HCT116 (cell line): ENCODE results near the gene TMEM212. TPM values are rescaled to one million over a fixed set of nuclear protein-coding genes. Genes with fewer than 3 reads are reported as not detected.

Experiments
- ATAC-seq: fragments of 200-7000 bp; cut with Tn5 transposase; 2 replicates; pipeline ENCODE4 v1.9.1; 2020; ENCODE audit warnings: mild to moderate bottlenecking, moderate library complexity
- BruUV-seq: library from RNA; stranded (reverse); fragments of 400-500 nt; replicated peaks from 2 replicates; lab custom pipeline; 2021; lab: Mats Ljungman, UMichigan
- CTCF ChIA-PET: fragments of 300-600 bp; sonication (Branson Sonifier 250); formaldehyde crosslinking; loops from one replicate; lab custom pipeline; 2021; ENCODE audit warnings: antibody characterized with exemption; lab: Charles Lee
- POLR2A ChIA-PET: fragments of 300-600, 350-600 bp; sonication (Branson Sonifier 250); formaldehyde crosslinking; loops from one replicate; lab custom pipeline; 2021; ENCODE audit warnings: antibody characterized with exemption; lab: Charles Lee
- RAD21 ChIA-PET, 2 experiments: fragments of 300-600 bp; sonication (Branson Sonifier 250); formaldehyde crosslinking; loops; one replicate each; lab custom pipeline; 2023; ENCODE audit warnings: low total read pairs in 2 of 2; ENCODE audit not compliant: uncharacterized antibody in 2 of 2, unreplicated experiment in 2 of 2, low non-redundant PET in 1 of 2; lab: Charles Lee
- DNase-seq: peaks from one replicate; pipeline ENCODE4 v3.0.0-alpha.2; 2010; ENCODE audit warnings: low read depth, low spot score
- H2AFZ ChIP-seq: fragments of 200-600 bp; shearing (Covaris generic), sonication (generic); 2 replicates; pipeline ENCODE4 v1.6.1; 2017; ENCODE audit warnings: low read depth, mixed run types, mixed read lengths, antibody characterized with exemption, low read length; ENCODE audit not compliant: poor library complexity, severe bottlenecking
- H3K27ac ChIP-seq: 2 replicates; pipeline ENCODE4 v1.5.1; 2012; ENCODE audit warnings: low read depth, low read length
- H3K27me3 ChIP-seq: fragments of 200-600 bp; sonication (generic); 2 replicates; pipeline ENCODE4 v1.6.1; 2016; ENCODE audit warnings: mixed run types, low read length, mixed read lengths; ENCODE audit not compliant: insufficient read depth
- H3K36me3 ChIP-seq, 2 experiments: fragments of 200-500 bp in 1 of 2; fragments of 200-600 bp in 1 of 2; sonication (Bioruptor generic) in 1 of 2; sonication (generic) in 1 of 2; 2 replicates each; pipeline versions ENCODE4 v1.5.1 to v1.6.1; 2014 to 2016; ENCODE audit warnings: low read length in 2 of 2, inconsistent platforms in 1 of 2, mixed read lengths in 1 of 2, mixed run types in 1 of 2; ENCODE audit not compliant: insufficient read depth in 2 of 2, control insufficient read depth in 1 of 2
- H3K4me1 ChIP-seq, 2 experiments: fragments of 200-600 bp in 1 of 2; sonication (generic) in 1 of 2; 2 replicates each; pipeline versions ENCODE4 v1.5.1 to v1.6.1; 2012 to 2017; ENCODE audit warnings: low read length in 2 of 2, inconsistent platforms in 1 of 2, mild to moderate bottlenecking in 1 of 2, mixed read lengths in 1 of 2, mixed run types in 1 of 2, moderate library complexity in 1 of 2; ENCODE audit not compliant: insufficient read depth in 2 of 2, control insufficient read depth in 1 of 2
- H3K4me2 ChIP-seq: fragments of 200-600 bp; sonication (generic); 2 replicates; pipeline ENCODE4 v1.6.1; 2017; ENCODE audit warnings: mixed run types, low read length, mixed read lengths
- H3K4me3 ChIP-seq, 2 experiments: fragments of 200-600 bp in 1 of 2; sonication (generic) in 1 of 2; replicated peaks in 1 of 2; 2 replicates each; pipeline ENCODE4 v1.5.1; 2011 to 2016; ENCODE audit warnings: low read length in 2 of 2, control low read depth in 1 of 2, low read depth in 1 of 2, mild to moderate bottlenecking in 1 of 2, mixed read lengths in 1 of 2, mixed run types in 1 of 2
- H3K79me2 ChIP-seq: fragments of 200-600 bp; sonication (generic); 2 replicates; pipeline ENCODE4 v1.6.1; 2017; ENCODE audit warnings: mild to moderate bottlenecking, mixed run types, low read length, moderate library complexity, mixed read lengths; ENCODE audit not compliant: insufficient read depth
- H3K9ac ChIP-seq: fragments of 200-600 bp; sonication (generic); 2 replicates; pipeline ENCODE4 v1.6.1; 2016; ENCODE audit warnings: low read length, mixed read lengths
- H3K9me2 ChIP-seq: fragments of 200-600 bp; sonication (generic), shearing (Covaris generic); 2 replicates; pipeline ENCODE4 v1.6.1; 2017; ENCODE audit warnings: mixed run types, mild to moderate bottlenecking, moderate library complexity; ENCODE audit not compliant: insufficient read depth
- H3K9me3 ChIP-seq, 2 experiments: fragments of 200-500 bp in 1 of 2; fragments of 200-600 bp in 1 of 2; sonication (Bioruptor generic) in 1 of 2; sonication (generic) in 1 of 2; 2 replicates each; pipeline ENCODE4 v1.6.1; 2014 to 2017; ENCODE audit warnings: low read length in 2 of 2, mixed read lengths in 2 of 2, inconsistent platforms in 1 of 2, low read depth in 1 of 2, mild to moderate bottlenecking in 1 of 2, mixed run types in 1 of 2, moderate library complexity in 1 of 2; ENCODE audit not compliant: control insufficient read depth in 1 of 2, insufficient read depth in 1 of 2
- H4K20me1 ChIP-seq: fragments of 200-600 bp; sonication (generic), shearing (Covaris generic); 2 replicates; pipeline ENCODE4 v1.6.1; 2017; ENCODE audit warnings: mixed run types, mild to moderate bottlenecking, moderate library complexity; ENCODE audit not compliant: insufficient read depth
- EGR1 ChIP-seq: IDR thresholded peaks from 2 replicates; pipeline ENCODE4 v1.6.1; 2012; ENCODE audit warnings: low read depth
- JUND ChIP-seq: IDR thresholded peaks from 2 replicates; pipeline ENCODE4 v1.6.1; 2012
- RAD21 ChIP-seq: IDR thresholded peaks from 2 replicates; pipeline ENCODE4 v1.6.1; 2012; ENCODE audit warnings: low read depth, mild to moderate bottlenecking
- ZNF274 ChIP-seq: fragments of 200-500 bp; sonication (Bioruptor generic); IDR thresholded peaks from 2 replicates; pipeline ENCODE4 v1.6.1; 2014; ENCODE audit warnings: mild to moderate bottlenecking, low read depth, low read length, inconsistent platforms
- intact Hi-C: fragments of 100-400 bp; cut with micrococcal nuclease; formaldehyde crosslinking; loops from 2 replicates; pipeline ENCODE4 v1.10.0; 2022
- total RNA-seq: library from RNA; stranded (reverse); gene quantifications from one replicate; pipeline ENCODE4 v1.2.1, GENCODE V29; 2021; ENCODE audit not compliant: unreplicated experiment
- TF ChIP-seq, protein P1 (sequence below), 3 experiments: fragments of 200-600 bp in 1 of 3; sonication (generic) in 1 of 3; IDR thresholded peaks in 2 of 3; conservative IDR thresholded peaks in 1 of 3; 2 replicates each; pipeline ENCODE4 v1.5.1; 2012 to 2017; ENCODE audit warnings: low read depth in 2 of 3, low read length in 2 of 3, antibody characterized with exemption in 1 of 3, borderline replicate concordance in 1 of 3, control low read depth in 1 of 3, mild to moderate bottlenecking in 1 of 3, mixed read lengths in 1 of 3, mixed run types in 1 of 3, moderate library complexity in 1 of 3; ENCODE audit not compliant: insufficient read depth in 1 of 3

The TMEM212 gene
- total RNA-seq, 1 experiment from 2014 or later = not detected

DNA sequence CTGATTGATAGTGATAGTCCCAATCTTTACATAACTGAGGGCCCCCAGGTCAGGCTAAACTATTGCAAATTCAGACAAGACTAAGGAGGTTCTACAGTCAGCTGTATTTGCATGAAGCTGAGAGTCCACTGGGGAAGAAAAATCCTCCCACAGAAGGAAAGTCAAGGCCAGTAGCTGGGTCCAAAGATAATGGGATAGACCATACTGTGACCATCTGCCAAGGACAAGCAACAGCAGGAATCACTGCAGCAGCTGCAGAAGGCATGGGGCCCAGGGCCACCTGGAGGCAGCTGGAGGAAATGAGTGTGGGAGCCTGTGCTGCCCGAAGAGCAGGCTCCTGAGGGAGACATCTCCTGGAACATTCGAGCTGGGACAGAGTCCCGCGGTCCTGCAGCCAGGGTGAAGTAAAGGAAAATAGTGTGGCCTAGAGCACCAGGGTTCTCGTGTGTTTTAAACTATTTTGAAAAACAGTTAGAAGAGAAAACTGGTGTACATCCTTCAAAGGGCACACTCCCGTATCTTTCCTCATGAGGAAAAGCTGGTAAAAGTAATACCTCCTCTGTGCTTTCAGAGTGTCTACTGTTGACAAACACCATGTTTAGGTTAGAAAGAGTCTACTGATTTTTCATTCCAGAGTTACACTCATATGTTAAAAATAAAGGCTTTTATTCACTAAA lies 13.2 kb upstream of the TMEM212 start:
- BruUV-seq = no TSS peak
- Histone ChIP-seq H2AFZ (peak overlapping the region; percentile 81), H3K27ac (no peak overlapping the region), H3K9me2 (no peaks in the 10 kb centered on the region), H3K4me1 (peaks cover 3 to 8% of the 10 kb centered on the region in 2 experiments; a peak in 2 of 4 replicates), H3K4me3 (no peak overlapping the region), H3K9ac (no peak overlapping the region), H3K4me2 (peak overlapping the region; percentile 57), H3K27me3 (no peaks in the 10 kb centered on the region), H3K36me3 (no peaks in the 10 kb centered on the region), H3K79me2 (no peaks in the 10 kb centered on the region), H4K20me1 (no peaks in the 10 kb centered on the region), H3K9me3 (no peaks in the 10 kb centered on the region)
- ChIA-PET RAD21 (interaction anchor here (0.9 to 2.0 kb wide), 5 partner anchors 16 to 868 kb away, joined by 3 to 6 read pairs (median 3); no protein-coding TSS in a partner anchor), POLR2A (interaction anchor here (0.7 kb wide), 1 partner anchor 20 kb away, joined by 3 read pairs; the partner anchor contains the start of gene PLD1), CTCF (interaction anchor here (0.8 to 2.5 kb wide), 17 partner anchors 11 to 868 kb away, joined by 3 to 27 read pairs (median 5); partner anchors contain the start of gene PLD1)
- TF ChIP-seq RAD21 (peak; percentile 84), EGR1 (no peak), JUND (no peak), ZNF274 (no peak)
- TF ChIP-seq, protein P1, sequence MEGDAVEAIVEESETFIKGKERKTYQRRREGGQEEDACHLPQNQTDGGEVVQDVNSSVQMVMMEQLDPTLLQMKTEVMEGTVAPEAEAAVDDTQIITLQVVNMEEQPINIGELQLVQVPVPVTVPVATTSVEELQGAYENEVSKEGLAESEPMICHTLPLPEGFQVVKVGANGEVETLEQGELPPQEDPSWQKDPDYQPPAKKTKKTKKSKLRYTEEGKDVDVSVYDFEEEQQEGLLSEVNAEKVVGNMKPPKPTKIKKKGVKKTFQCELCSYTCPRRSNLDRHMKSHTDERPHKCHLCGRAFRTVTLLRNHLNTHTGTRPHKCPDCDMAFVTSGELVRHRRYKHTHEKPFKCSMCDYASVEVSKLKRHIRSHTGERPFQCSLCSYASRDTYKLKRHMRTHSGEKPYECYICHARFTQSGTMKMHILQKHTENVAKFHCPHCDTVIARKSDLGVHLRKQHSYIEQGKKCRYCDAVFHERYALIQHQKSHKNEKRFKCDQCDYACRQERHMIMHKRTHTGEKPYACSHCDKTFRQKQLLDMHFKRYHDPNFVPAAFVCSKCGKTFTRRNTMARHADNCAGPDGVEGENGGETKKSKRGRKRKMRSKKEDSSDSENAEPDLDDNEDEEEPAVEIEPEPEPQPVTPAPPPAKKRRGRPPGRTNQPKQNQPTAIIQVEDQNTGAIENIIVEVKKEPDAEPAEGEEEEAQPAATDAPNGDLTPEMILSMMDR (IDR thresholded peaks at IDR 0.05 in 2 of 3, conservative IDR thresholded peaks at IDR 0.05 in 1 of 3; ENCODE audit: borderline replicate concordance in 1 of 3, insufficient read depth in 1 of 3, low read depth in 2 of 3, low read length in 2 of 3) = peak; percentile 76 to 86 (median 80)
- no peak for DNase-seq
- ATAC-seq = peak; percentile 98
- intact Hi-C loops = loop anchor here (1.0 to 10.0 kb wide), 6 partner anchors 126 to 869 kb away; no protein-coding TSS in a partner anchor
